ENCODE measurements around the gene FAM168A.

FAM168A gene

GRCh38 chr11:73458201-73458600 is 139.7 kb downstream of the FAM168A start:
- DNase-seq (ENCODE audit: low read depth), result no peak
- TF ChIP-seq, protein P1, sequence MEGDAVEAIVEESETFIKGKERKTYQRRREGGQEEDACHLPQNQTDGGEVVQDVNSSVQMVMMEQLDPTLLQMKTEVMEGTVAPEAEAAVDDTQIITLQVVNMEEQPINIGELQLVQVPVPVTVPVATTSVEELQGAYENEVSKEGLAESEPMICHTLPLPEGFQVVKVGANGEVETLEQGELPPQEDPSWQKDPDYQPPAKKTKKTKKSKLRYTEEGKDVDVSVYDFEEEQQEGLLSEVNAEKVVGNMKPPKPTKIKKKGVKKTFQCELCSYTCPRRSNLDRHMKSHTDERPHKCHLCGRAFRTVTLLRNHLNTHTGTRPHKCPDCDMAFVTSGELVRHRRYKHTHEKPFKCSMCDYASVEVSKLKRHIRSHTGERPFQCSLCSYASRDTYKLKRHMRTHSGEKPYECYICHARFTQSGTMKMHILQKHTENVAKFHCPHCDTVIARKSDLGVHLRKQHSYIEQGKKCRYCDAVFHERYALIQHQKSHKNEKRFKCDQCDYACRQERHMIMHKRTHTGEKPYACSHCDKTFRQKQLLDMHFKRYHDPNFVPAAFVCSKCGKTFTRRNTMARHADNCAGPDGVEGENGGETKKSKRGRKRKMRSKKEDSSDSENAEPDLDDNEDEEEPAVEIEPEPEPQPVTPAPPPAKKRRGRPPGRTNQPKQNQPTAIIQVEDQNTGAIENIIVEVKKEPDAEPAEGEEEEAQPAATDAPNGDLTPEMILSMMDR (IDR thresholded peaks at IDR 0.05; ENCODE audit: insufficient read depth, low read depth, low read length, missing control alignments), result no peak
- no peak overlapping the region for H3K4me3 ChIP-seq (ENCODE audit: low read length)

DNA sequence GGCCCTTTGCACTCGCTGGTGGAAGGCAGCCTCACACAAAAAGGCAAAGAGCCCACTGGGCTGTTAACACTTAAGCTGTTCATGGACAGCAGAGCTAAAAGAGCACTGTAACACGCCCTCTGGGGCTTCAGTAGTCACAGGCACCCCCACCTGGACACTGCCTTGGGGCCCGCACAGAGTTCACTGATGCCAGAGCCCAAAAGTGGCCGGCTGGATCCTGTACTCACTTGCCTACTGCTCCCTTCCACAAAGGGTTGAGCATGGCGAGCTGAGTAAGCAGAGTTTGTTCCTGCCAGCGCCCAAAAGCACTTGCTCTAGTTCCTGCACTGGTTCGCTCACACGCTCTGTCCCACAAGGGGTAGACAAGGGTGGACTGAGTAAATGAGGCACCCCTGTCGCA is 142.9 kb downstream of the FAM168A start:
- H3K4me3 ChIP-seq (ENCODE audit: low read length), result no peak overlapping the region
- no peak for DNase-seq (ENCODE audit: low read depth)
- TF ChIP-seq, protein P1 (IDR thresholded peaks at IDR 0.05; ENCODE audit: insufficient read depth, low read depth, low read length, missing control alignments), result no peak

DNA sequence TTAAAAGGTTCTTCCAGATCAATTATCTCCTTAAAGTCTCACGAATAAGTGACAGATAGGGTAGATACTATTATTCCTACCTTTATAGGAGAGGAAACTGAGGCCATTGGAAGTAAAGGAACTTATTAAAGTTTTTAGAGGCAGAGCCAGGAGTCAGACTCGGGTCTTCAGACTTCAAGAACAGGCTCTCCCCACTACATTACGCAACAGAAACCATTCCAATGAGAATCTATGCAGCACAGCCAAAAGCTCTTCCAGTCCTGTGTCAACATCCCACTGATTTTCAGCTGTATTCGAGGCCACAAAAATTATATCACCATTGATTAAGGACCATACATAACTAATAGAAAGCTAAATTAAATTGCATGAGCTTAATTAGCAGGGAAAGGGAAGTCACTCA is 144.3 kb downstream of the FAM168A start:
- TF ChIP-seq, protein P1 (IDR thresholded peaks at IDR 0.05; ENCODE audit: insufficient read depth, low read depth, low read length, missing control alignments), result no peak
- H3K4me3 ChIP-seq (ENCODE audit: low read length), result no peak overlapping the region
- peak; percentile 5 for DNase-seq (ENCODE audit: low read depth)

GRCh38 chr11:73452726-73453125 is 145.2 kb downstream of the FAM168A start:
- TF ChIP-seq, protein P1 (IDR thresholded peaks at IDR 0.05; ENCODE audit: insufficient read depth, low read depth, low read length, missing control alignments), result no peak
- no peak for DNase-seq (ENCODE audit: low read depth)
- no peak overlapping the region for H3K4me3 ChIP-seq (ENCODE audit: low read length)

- H3K4me3 ChIP-seq (ENCODE audit: low read length), result no peak overlapping the region
- peak; percentile 14 for DNase-seq (ENCODE audit: low read depth)
- TF ChIP-seq, protein P1 (IDR thresholded peaks at IDR 0.05; ENCODE audit: insufficient read depth, low read depth, low read length, missing control alignments), result no peak
Observed at GRCh38 chr11:73451896-73452295, 146.0 kb downstream of the FAM168A start.

DNA sequence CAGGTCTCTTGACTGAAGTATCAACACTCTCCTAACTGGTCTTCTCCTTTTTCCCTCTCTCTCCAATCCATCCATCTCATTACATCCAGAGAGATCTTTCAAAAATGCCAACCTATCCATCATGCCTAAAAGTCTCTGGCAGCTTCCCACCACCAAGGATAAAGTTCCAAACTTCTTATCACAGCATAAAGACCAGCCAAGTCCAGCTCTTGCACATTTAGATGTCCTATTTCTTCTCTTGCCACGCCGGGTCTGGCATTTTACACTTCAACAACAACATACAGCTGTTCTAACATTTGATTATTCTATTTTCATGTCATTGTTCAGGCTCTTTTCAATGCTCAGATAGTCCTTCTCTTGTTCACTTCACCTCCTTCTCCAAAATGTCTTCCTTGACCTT is 151.1 kb downstream of the FAM168A start:
- H3K4me3 ChIP-seq (ENCODE audit: low read length), result no peak overlapping the region
- TF ChIP-seq, protein P1 (IDR thresholded peaks at IDR 0.05; ENCODE audit: insufficient read depth, low read depth, low read length, missing control alignments), result no peak
- DNase-seq (ENCODE audit: low read depth), result no peak

- TF ChIP-seq, protein P1 (IDR thresholded peaks at IDR 0.05; ENCODE audit: insufficient read depth, low read depth, low read length, missing control alignments), result no peak
- DNase-seq (ENCODE audit: low read depth), result no peak
- H3K4me3 ChIP-seq (ENCODE audit: low read length), result no peak overlapping the region
Observed at GRCh38 chr11:73445980-73446379, 151.9 kb downstream of the FAM168A start.

Data from epithelial cell of esophagus (primary cell).